SJSA1 (cell line): ENCODE results near the gene GOLGA8B. TPM values are rescaled to one million over a fixed set of nuclear protein-coding genes. Genes with fewer than 3 reads are reported as not detected.
"Not testable (repeated sequence)": the region's sequence is repeated elsewhere in the genome, so short reads cannot be mapped to it uniquely, and the experiment has no call there.

Source experiments
- DNase-seq, 2 experiments: peaks; one replicate each; pipeline ENCODE4 v3.0.0-alpha.2; 2015 to 2020; ENCODE audit warnings: low spot score in 2 of 2, low read depth in 1 of 2
- H3K27ac ChIP-seq: fragments of 250-450 bp; sonication (Bioruptor Pico); 2 replicates; pipeline ENCODE4 v1.5.1; 2020; ENCODE audit warnings: mild to moderate bottlenecking, moderate library complexity
- H3K27me3 ChIP-seq: fragments of 250-450 bp; sonication (Bioruptor Pico); replicated peaks from 2 replicates; pipeline ENCODE4 v1.5.1; 2020; ENCODE audit warnings: mild to moderate bottlenecking, moderate library complexity
- H3K36me3 ChIP-seq: fragments of 250-450 bp; sonication (Bioruptor Pico); 2 replicates; pipeline ENCODE4 v1.5.1; 2020; ENCODE audit warnings: mild to moderate bottlenecking
- H3K4me1 ChIP-seq: fragments of 250-450 bp; sonication (Bioruptor Pico); replicated peaks from 2 replicates; pipeline ENCODE4 v1.6.1; 2021; ENCODE audit warnings: mild to moderate bottlenecking
- H3K4me3 ChIP-seq: fragments of 250-450 bp; sonication (Bioruptor Pico); 2 replicates; pipeline ENCODE4 v1.5.1; 2020; ENCODE audit warnings: mild to moderate bottlenecking
- H3K9me3 ChIP-seq: fragments of 250-450 bp; sonication (Bioruptor Pico); replicated peaks from 2 replicates; pipeline ENCODE4 v1.5.1; 2020; ENCODE audit warnings: mild to moderate bottlenecking
- total RNA-seq: library from RNA; depleted of rRNA; stranded (reverse); fragments of >200 nt; shearing (Covaris generic); gene quantifications from 2 replicates; pipeline ENCODE4 v1.2.3, GENCODE V29; 2014; rRNA removed

Gene GOLGA8B, protein sequence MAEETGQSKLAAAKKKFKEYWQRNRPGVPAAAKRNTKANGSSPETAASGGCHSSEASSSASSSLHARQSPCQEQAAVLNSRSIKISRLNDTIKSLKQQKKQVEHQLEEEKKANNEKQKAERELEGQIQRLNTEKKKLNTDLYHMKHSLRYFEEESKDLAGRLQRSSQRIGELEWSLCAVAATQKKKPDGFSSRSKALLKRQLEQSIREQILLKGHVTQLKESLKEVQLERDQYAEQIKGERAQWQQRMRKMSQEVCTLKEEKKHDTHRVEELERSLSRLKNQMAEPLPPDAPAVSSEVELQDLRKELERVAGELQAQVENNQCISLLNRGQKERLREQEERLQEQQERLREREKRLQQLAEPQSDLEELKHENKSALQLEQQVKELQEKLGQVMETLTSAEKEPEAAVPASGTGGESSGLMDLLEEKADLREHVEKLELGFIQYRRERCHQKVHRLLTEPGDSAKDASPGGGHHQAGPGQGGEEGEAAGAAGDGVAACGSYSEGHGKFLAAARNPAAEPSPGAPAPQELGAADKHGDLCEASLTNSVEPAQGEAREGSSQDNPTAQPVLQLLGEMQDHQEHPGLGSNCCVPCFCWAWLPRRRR
- 15.9 and 20.9 TPM in 2 replicates for total RNA-seq

DNA sequence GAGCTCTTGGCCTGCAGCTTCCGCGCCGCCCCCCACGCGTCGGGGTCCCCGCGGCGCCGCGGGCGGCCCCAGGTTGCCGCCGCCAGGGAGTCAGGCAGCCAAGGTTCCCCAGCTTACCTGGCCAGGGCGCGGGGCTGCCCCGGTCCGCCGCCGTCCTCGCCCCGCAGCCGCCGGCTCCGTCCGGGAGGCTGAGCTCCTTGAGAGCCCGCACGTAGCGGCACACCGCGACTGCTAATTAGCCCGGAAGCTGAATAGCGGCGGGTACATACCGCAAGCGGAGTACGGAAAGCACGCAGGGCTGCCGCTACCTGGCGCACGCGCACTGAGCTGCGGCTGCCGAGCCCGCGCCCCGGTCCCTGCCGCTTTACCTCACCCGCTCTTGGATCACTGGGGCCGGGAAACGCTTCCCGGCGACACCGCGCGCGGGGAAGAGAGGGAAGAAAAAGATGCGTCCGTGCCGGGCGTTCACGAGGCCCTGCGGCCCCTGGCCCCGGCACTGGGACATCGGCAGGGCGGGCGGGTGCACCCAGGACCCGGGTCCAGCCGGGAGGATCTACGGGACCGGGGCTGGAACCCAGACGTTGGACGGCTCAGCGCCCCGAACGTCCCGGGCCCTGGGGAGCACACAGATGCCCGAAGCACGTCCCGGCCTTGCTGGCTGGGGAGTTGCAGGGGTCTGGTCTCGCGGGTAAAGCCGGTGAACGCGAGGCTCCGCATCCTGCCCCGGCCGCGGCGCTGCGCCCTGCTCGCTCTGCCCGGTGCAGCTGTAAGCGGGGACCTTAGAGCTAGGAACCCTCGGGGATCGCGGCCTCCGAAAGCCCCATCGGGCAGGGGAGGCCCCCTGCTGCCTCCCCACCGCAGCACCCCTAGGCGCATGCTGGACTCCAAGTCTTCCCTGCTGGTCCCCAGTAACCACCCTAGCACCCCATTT, at the start of gene GOLGA8B:
GOLGA8B (minus strand) TSS at position 253 of the 931 bp plus-strand sequence. CDS start 47,739 bp downstream, outside the sequence.
- peak; percentile 57 to 61 for DNase-seq
- Histone ChIP-seq H3K4me3 (peak within 1 kb of the TSS; percentile 72), H3K27ac (no peak within 1 kb of the TSS), H3K36me3 (no peaks in the 10 kb centered on the region), H3K27me3 (no peaks in the 10 kb centered on the region), H3K9me3 (no peaks in the 10 kb centered on the region), H3K4me1 (peaks cover 13% of the 10 kb centered on the region; the same call in 1 of the 2 replicates)

DNA sequence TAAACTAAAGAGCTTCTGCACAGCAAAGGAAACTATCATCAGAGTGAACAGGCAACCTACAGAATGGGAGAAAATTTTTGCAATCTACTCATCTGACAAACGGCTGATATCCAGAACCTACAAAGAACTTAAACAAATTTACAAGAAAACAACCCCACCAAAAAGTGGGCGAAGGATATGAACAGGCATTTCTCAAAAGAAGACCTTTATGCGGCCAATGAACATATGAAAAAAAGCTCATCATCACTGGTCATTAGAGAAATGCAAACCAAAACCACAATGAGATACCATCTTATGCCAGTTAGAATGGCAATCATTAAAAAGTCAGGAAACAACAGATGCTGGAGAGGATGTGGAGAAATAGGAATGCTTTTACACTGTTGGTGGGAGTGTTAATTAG, 49.7 kb upstream of the GOLGA8B start:
- H3K27ac ChIP-seq, H3K36me3 ChIP-seq, DNase-seq, H3K4me3 ChIP-seq, H3K9me3 ChIP-seq, H3K27me3 ChIP-seq, H3K4me1 ChIP-seq: not testable (repeated sequence)

DNA sequence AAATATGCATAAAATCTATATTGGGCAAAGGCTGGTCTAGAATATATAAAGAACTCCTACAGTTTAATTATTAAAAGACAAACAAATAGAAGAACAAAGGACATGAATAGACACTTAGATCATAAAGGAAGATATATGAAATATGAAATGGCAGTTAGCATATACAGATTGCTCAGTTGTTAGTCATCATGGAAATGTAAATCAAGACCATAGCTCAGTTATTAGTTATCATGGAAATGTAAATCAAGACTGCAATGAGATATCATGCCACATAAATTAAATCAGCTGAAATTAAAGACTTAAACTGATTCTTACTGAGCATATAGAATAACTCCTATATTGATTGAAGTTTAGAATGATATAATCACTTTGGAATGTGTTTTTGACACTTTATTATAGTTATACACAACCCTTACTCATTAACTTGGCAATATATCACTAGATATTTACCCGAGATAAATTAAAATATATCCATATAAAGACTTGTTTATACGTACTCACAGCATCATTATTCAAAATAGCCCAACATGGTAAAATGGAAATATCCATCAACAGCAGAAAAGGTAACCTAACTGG, 45.2 kb upstream of the GOLGA8B start:
- H3K27ac ChIP-seq: no peak overlapping the region
- peaks cover 7% of the 10 kb centered on the region for H3K4me1 ChIP-seq
- H3K9me3 ChIP-seq: no peaks in the 10 kb centered on the region
- H3K4me3 ChIP-seq: no peak overlapping the region
- DNase-seq: no peak
- no peaks in the 10 kb centered on the region for H3K36me3 ChIP-seq
- H3K27me3 ChIP-seq: no peaks in the 10 kb centered on the region

DNA sequence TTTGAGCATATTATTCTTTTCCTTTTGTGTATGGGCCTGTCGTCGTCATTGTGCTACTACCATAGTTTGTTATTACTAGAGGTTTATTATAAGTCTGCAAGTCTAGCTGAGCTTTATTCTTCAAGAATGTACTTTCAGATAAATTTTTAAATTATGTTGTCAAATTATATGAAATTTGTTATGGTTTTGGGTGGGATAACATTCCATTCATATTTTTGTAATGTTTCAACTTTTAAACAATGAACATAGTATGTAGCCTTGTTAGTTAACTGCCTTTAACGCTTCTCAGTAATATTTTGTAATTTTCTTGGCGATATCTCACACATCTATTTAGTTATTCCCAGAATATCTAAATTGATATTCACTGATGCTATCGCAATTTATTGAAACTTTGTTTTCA, 41.6 kb upstream of the GOLGA8B start:
- Histone ChIP-seq H3K9me3 (no peaks in the 10 kb centered on the region), H3K27ac (no peak overlapping the region)

DNA sequence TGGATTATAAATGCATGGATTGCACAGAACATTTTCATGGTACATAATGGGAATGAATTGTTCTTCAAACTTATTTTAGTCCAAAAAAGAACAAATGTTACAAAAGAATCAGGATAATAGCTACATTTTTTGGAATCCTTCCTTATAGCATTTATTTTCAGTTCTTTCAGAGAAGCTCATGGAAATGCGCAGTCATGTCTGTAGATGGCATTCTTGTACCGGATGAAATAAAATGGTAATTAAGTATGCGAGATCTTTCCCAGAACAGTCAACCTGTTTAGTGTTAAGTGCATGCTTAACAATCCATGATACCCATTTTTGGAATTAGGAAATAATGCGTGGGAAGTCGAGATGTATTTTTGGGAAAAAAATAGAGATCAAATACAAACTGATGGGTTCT, 38.2 kb upstream of the GOLGA8B start:
- Histone ChIP-seq H3K27ac (no peak overlapping the region), H3K9me3 (no peaks in the 10 kb centered on the region), H3K4me3 (no peak overlapping the region), H3K27me3 (no peaks in the 10 kb centered on the region), H3K4me1 (peaks cover 7% of the 10 kb centered on the region), H3K36me3 (no peaks in the 10 kb centered on the region)
- peak in 1 of 2 experiments; percentile 28 for DNase-seq

More for the DNA sequence above, 41.6 kb upstream of the GOLGA8B start:
- H3K4me3 ChIP-seq: no peak overlapping the region
- DNase-seq: no peak
- peaks cover 7% of the 10 kb centered on the region for H3K4me1 ChIP-seq
- no peaks in the 10 kb centered on the region for H3K36me3 ChIP-seq
- no peaks in the 10 kb centered on the region for H3K27me3 ChIP-seq

DNA sequence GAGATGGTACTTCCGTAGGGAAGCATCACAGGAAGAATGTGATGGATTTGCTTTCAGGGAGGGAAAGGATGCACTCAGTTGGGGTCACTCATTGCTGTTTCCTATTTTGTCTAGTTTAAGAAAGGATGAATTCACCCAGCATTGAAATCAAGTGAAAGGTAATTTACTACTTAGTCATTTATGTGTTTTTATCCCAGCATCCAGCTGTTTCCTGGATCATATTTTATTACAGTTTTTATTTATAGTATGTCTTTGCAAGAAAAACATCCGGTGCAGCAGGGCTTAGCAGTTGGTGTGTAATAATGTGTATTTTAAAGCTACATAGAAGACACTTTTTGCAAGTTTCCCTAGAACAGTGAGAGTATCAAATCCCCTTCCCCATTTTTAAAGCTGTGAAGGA, 37.4 kb upstream of the GOLGA8B start:
- H3K27me3 ChIP-seq: no peaks in the 10 kb centered on the region
- H3K4me1 ChIP-seq: peaks cover 7% of the 10 kb centered on the region
- H3K27ac ChIP-seq: no peak overlapping the region
- no peak for DNase-seq
- no peaks in the 10 kb centered on the region for H3K36me3 ChIP-seq
- no peaks in the 10 kb centered on the region for H3K9me3 ChIP-seq
- H3K4me3 ChIP-seq: no peak overlapping the region

DNA sequence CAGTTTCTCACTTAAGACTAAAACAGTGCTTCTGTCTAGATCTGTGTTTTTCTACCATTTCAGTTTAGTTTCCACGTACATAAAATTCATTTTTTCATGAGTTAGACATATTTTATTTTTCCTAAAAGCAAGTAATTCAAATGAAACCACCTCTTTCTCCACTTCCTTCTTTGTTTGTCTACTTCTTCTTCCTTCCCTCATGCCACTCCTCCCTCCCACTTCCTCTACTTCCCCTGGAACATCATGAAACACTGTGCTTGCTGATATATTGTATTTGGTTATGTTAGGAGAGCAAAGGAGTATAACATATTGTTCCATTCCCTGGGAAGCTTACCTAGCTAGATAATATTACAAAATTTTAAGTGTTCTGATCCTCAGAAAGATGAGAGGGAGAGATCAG, 36.7 kb upstream of the GOLGA8B start:
- no peaks in the 10 kb centered on the region for H3K27me3 ChIP-seq
- H3K4me1 ChIP-seq: peaks cover 5% of the 10 kb centered on the region
- no peaks in the 10 kb centered on the region for H3K9me3 ChIP-seq
- no peak for DNase-seq
- H3K36me3 ChIP-seq: no peaks in the 10 kb centered on the region
- no peak overlapping the region for H3K27ac ChIP-seq
- no peak overlapping the region for H3K4me3 ChIP-seq

DNA sequence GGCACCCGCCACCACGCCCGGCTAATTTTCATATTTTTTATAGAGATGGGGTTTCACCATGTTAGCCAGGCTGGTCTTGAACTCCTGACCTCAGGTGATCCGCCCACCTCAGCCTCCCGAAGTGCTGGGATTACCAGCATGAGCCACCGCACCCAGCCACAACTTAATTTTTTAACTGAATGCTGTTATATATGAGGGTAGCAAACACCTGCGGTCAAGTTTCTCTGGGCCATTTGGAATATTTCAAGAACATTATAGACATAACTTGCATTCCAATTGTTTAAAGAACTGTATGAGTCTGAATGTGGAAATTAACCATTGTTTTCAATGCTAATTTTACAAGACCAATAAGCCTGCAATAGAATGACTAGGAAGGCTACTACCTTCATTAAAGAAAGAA, 35.7 kb upstream of the GOLGA8B start:
- no peaks in the 10 kb centered on the region for H3K27me3 ChIP-seq
- H3K4me3 ChIP-seq: no peak overlapping the region
- H3K27ac ChIP-seq: no peak overlapping the region
- H3K9me3 ChIP-seq: no peaks in the 10 kb centered on the region
- H3K36me3 ChIP-seq: no peaks in the 10 kb centered on the region
- no peaks in the 10 kb centered on the region for H3K4me1 ChIP-seq
- no peak for DNase-seq

DNA sequence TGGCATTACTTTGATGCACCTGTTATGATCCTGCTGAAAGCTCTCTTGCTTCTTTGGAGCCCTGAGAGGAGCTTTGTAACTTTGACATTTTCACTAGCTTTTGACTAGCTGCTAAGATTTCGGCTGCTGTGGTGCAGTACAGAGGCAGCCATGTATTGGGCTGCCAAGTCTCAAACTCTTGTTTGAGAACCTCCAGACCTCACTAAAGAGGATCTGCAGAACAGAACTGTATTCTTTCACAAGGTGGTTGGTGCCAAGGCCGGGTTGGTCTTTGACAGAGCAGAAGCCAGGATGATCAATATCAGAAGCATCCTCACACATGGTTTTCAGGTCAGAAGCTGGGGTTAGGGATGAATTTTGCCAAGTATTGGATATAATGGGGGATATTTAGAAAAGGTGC, 34.6 kb upstream of the GOLGA8B start:
- Histone ChIP-seq H3K36me3 (no peaks in the 10 kb centered on the region), H3K27me3 (no peaks in the 10 kb centered on the region), H3K27ac (no peak overlapping the region), H3K4me1 (no peaks in the 10 kb centered on the region), H3K4me3 (no peak overlapping the region), H3K9me3 (no peaks in the 10 kb centered on the region)
- no peak for DNase-seq

DNA sequence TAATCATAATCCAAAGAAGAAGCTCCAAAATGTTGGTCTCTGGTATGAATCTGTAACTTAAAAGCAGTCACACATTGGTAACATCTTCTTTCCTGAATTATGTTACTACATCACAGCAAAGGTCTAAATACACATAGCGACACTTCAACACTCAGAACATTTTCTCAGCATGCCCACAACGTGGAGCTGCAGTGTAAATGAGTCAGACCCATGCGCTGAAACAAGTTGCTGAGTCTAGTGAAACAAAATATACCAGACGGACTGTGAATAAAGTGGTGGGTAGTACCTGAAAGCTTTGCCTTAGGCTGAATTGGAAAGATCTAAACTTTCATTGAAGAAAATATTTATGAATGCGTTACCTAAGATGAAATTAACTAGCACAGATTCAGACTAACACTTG, 33.2 kb upstream of the GOLGA8B start:
- H3K4me3 ChIP-seq: no peak overlapping the region
- H3K4me1 ChIP-seq: no peaks in the 10 kb centered on the region
- H3K36me3 ChIP-seq: no peaks in the 10 kb centered on the region
- H3K27me3 ChIP-seq: no peaks in the 10 kb centered on the region; the same call in 1 of the 2 replicates
- H3K9me3 ChIP-seq: no peaks in the 10 kb centered on the region
- H3K27ac ChIP-seq: no peak overlapping the region
- DNase-seq: peak in 1 of 2 experiments; percentile 25

DNA sequence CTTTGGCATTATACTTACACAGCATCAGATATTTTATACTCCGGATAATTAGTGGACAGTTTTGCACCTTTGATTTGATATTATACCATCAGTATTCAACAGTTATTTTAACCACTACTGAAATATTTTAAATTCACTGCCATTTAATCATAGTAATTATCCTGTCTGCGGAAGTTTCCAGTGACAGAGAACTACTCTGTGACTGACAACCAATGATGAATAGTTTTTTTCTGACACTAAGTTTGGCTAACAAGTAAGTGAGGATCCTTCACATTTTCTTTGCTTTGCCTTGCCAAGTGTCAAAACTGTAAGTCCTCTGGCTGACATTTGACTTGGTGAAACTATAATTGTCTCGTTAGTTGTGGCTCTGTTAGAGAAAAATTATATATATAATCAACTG, 30.5 kb upstream of the GOLGA8B start:
- Histone ChIP-seq H3K4me1 (no peaks in the 10 kb centered on the region), H3K4me3 (no peak overlapping the region), H3K27ac (no peak overlapping the region), H3K36me3 (no peaks in the 10 kb centered on the region), H3K9me3 (no peaks in the 10 kb centered on the region), H3K27me3 (peaks cover 10% of the 10 kb centered on the region)
- no peak for DNase-seq

DNA sequence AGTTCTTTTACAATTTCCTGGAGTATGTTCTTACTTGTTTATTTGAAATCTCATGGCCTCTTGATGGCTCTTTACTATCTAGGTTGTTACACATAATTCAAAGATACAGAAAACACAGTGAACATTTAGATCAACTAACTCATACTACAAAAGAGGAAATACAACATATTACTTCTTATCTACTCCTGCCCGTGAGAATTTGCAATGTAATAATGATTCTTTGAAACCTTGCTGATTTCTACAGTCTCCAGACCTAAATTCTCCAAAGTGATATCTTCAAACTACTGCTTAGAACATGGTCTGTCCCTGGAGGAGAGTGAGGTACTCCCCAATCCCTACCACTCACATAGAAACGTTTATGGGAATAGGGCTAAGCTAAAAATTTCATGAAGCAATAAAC, 29.9 kb upstream of the GOLGA8B start:
- no peak overlapping the region for H3K27ac ChIP-seq
- no peaks in the 10 kb centered on the region for H3K36me3 ChIP-seq
- peaks cover 15% of the 10 kb centered on the region for H3K27me3 ChIP-seq
- H3K4me3 ChIP-seq: no peak overlapping the region
- H3K9me3 ChIP-seq: no peaks in the 10 kb centered on the region
- no peaks in the 10 kb centered on the region for H3K4me1 ChIP-seq
- no peak for DNase-seq

DNA sequence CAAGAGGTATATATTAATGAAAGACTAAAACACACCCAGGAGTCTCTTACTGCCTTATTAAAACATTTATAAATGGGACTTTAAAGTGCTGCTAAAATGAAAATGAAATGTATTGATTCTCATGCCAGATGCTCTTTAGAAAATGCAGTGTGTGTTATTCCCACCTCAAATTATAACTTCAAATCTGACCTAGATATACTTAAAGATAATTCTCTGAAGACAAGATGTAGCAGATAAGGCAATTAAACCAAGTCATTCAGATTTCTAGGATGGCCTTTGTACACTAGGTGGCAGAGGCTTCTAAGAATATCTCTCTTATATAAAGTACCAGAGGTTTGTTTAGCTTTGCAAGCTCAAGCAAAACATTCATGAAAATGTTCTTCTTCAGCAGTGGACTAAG, 26.9 kb upstream of the GOLGA8B start:
- Histone ChIP-seq H3K4me3 (no peak overlapping the region), H3K27ac (no peak overlapping the region), H3K4me1 (no peaks in the 10 kb centered on the region), H3K27me3 (peaks cover 25% of the 10 kb centered on the region), H3K9me3 (no peaks in the 10 kb centered on the region), H3K36me3 (no peaks in the 10 kb centered on the region)
- no peak for DNase-seq
